A673 (cell line): ENCODE results near the gene ENPP5. TPM values are rescaled to one million over a fixed set of nuclear protein-coding genes. Genes with fewer than 3 reads are reported as not detected.

Experiments used
- BruUV-seq: library from RNA; stranded (reverse); fragments of 400-500 nt; replicated peaks from 2 replicates; lab custom pipeline; 2021; lab: Mats Ljungman, UMichigan
- CTCF ChIA-PET: fragments of 300-600 bp; sonication (Branson Sonifier 250); formaldehyde crosslinking; loops from one replicate; lab custom pipeline; 2022; ENCODE audit warnings: antibody characterized with exemption; lab: Charles Lee
- POLR2A ChIA-PET: fragments of 300-600 bp; sonication (Branson Sonifier 250); formaldehyde crosslinking; loops from one replicate; lab custom pipeline; 2022; ENCODE audit warnings: antibody characterized with exemption; ENCODE audit not compliant: low non-redundant PET; lab: Charles Lee
- DNase-seq: peaks from one replicate; pipeline ENCODE4 v3.0.0-alpha.2; 2015; ENCODE audit warnings: low spot score
- H3K27ac ChIP-seq: fragments of 200-600 bp; sonication (generic); 2 replicates; pipeline ENCODE4 v1.5.1; 2016; ENCODE audit warnings: mixed run types, low read depth, mild to moderate bottlenecking, mixed read lengths, antibody characterized with exemption, low read length; ENCODE audit not compliant: poor library complexity, severe bottlenecking
- H3K27me3 ChIP-seq: fragments of 200-600 bp; sonication (generic); replicated peaks from 2 replicates; pipeline ENCODE4 v1.6.1; 2017; ENCODE audit warnings: mixed run types, low read depth, mild to moderate bottlenecking, mixed read lengths, antibody characterized with exemption, low read length; ENCODE audit not compliant: insufficient read depth, poor library complexity
- H3K36me3 ChIP-seq: fragments of 200-600 bp; sonication (generic); 2 replicates; pipeline ENCODE4 v1.6.1; 2016; ENCODE audit warnings: mixed run types, mild to moderate bottlenecking, mixed read lengths, antibody characterized with exemption, low read length; ENCODE audit not compliant: insufficient read depth, poor library complexity, severe bottlenecking
- H3K4me1 ChIP-seq: fragments of 200-600 bp; sonication (generic); 2 replicates; pipeline ENCODE4 v1.6.1; 2017; ENCODE audit warnings: mixed run types, mild to moderate bottlenecking, mixed read lengths, antibody characterized with exemption, low read length; ENCODE audit not compliant: insufficient read depth, poor library complexity, severe bottlenecking
- H3K4me3 ChIP-seq: fragments of 200-600 bp; sonication (generic); 2 replicates; pipeline ENCODE4 v1.5.1; 2016; ENCODE audit warnings: low read depth, mixed run types, mild to moderate bottlenecking, mixed read lengths, low read length; ENCODE audit not compliant: poor library complexity, severe bottlenecking
- H3K9me3 ChIP-seq: fragments of 200-600 bp; sonication (generic); 2 replicates; pipeline ENCODE4 v1.6.1; 2016; ENCODE audit warnings: mixed run types, low read depth, mild to moderate bottlenecking, mixed read lengths, antibody characterized with exemption, low read length; ENCODE audit not compliant: poor library complexity, severe bottlenecking
- EZH2 ChIP-seq: fragments of 200-600 bp; sonication (generic); IDR thresholded peaks from 2 replicates; pipeline ENCODE4 v1.6.1; 2017; ENCODE audit warnings: borderline replicate concordance, low read depth, mild to moderate bottlenecking, mixed read lengths, antibody characterized with exemption, low read length; ENCODE audit not compliant: poor library complexity, severe bottlenecking
- intact Hi-C: fragments of 100-400 bp; cut with micrococcal nuclease; formaldehyde crosslinking; loops from one replicate; pipeline ENCODE4 v1.10.0; 2022; ENCODE audit not compliant: unreplicated experiment
- total RNA-seq: library from RNA; stranded (reverse); gene quantifications from 2 replicates; pipeline ENCODE4 v1.2.3, GENCODE V29; 2021
- TF ChIP-seq, protein P1 (sequence below): fragments of 300-800, 200-600 bp; sonication (generic); conservative IDR thresholded peaks from 2 replicates; pipeline ENCODE4 v1.5.1; 2017; ENCODE audit warnings: low read depth, mild to moderate bottlenecking, antibody characterized with exemption, low read length, moderate library complexity, mixed read lengths

ENPP5 gene
- total RNA-seq, 1 experiment from 2014 or later, result not detected

DNA sequence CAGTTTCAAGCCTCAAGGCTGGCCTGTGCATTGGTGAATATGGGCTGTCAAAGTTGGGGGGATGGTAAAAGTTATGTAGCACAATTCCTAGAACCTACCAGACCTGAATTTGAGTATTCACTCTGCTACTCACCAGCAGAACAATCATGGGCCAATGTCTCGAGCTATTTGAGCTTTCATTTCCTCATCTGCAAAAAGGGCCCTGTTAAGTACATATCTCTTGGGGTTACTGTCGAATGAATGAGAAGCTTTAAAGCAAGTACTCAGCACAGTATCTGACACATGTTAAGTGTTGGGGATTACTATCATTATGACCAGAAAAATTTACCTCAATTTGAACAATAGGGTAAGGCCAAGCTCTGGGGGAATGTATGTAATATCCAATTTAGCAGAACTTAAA, 54.5 kb downstream of the ENPP5 start:
- Histone ChIP-seq H3K27me3 (no peaks in the 10 kb centered on the region), H3K4me1 (no peaks in the 10 kb centered on the region), H3K9me3 (no peaks in the 10 kb centered on the region), H3K4me3 (no peak overlapping the region), H3K36me3 (no peaks in the 10 kb centered on the region), H3K27ac (no peak overlapping the region)
- no TSS peak for BruUV-seq
- DNase-seq, result no peak
- CTCF ChIA-PET, result no interaction called here
- TF ChIP-seq EZH2, result no peak
- POLR2A ChIA-PET, result no interaction called here
- intact Hi-C loops, result no loop called here

DNA sequence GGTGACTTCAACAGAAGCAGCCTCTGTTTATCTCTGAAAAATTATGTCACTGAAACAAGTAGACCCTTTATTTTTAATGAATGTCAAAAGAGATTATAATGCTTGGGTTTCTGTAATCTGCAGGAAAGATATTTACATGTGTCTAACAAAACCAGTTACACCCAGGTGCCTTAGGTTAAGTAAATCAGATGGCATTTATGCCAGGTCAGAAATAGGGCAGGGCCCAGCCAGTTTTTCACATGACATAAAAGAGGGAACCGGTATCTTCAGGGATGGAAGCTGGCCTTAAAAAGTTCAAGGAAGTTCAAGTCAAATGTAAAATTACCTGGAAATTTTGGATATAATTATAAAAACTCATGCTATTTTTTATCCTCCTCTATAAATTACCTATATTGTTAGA, 55.1 kb downstream of the ENPP5 start:
- Histone ChIP-seq H3K9me3 (no peaks in the 10 kb centered on the region), H3K27ac (no peak overlapping the region), H3K27me3 (no peaks in the 10 kb centered on the region), H3K4me3 (no peak overlapping the region), H3K4me1 (no peaks in the 10 kb centered on the region), H3K36me3 (no peaks in the 10 kb centered on the region)
- DNase-seq, result no peak
- intact Hi-C loops, result no loop called here
- BruUV-seq, result no TSS peak
- TF ChIP-seq, protein P1, sequence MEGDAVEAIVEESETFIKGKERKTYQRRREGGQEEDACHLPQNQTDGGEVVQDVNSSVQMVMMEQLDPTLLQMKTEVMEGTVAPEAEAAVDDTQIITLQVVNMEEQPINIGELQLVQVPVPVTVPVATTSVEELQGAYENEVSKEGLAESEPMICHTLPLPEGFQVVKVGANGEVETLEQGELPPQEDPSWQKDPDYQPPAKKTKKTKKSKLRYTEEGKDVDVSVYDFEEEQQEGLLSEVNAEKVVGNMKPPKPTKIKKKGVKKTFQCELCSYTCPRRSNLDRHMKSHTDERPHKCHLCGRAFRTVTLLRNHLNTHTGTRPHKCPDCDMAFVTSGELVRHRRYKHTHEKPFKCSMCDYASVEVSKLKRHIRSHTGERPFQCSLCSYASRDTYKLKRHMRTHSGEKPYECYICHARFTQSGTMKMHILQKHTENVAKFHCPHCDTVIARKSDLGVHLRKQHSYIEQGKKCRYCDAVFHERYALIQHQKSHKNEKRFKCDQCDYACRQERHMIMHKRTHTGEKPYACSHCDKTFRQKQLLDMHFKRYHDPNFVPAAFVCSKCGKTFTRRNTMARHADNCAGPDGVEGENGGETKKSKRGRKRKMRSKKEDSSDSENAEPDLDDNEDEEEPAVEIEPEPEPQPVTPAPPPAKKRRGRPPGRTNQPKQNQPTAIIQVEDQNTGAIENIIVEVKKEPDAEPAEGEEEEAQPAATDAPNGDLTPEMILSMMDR, result no peak
- no peak for TF ChIP-seq EZH2
- ChIA-PET CTCF (no interaction called here), POLR2A (no interaction called here)

DNA sequence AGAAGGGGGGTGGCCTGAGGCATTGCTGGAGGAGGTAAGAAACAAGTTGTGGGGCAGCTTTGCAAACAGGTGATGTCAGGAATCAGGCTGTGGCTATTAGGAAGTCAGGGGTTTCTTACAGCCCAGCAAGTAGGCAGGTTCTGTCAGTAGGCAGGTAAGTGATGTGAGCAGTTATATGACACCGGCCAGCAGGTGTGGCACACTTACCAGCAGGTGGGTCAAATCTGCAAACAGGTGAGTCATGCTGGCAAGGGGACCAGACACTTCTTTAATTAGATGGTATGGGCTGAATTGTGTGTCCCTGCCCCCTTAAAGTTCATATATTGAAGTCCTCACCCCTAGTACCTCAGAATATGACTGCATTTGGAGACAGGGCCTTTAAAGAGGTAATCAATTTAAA, 57.4 kb downstream of the ENPP5 start:
- no TSS peak for BruUV-seq
- H3K4me1 ChIP-seq, result no peaks in the 10 kb centered on the region

More for the DNA sequence above, 57.4 kb downstream of the ENPP5 start:
- CTCF ChIA-PET, result no interaction called here
- H3K36me3 ChIP-seq, result no peaks in the 10 kb centered on the region
- no peak overlapping the region for H3K4me3 ChIP-seq
- POLR2A ChIA-PET, result no interaction called here
- no peaks in the 10 kb centered on the region for H3K27me3 ChIP-seq
- H3K27ac ChIP-seq, result no peak overlapping the region
- DNase-seq, result no peak
- intact Hi-C loops, result no loop called here
- no peaks in the 10 kb centered on the region for H3K9me3 ChIP-seq
- TF ChIP-seq EZH2, result no peak
- TF ChIP-seq, protein P1, result no peak

Other genes starting within 250 kb of the ENPP5 start
- gene CLIC5, start 155.1 kb downstream of the ENPP5 start, total RNA-seq, result not detected in 2 replicates
- gene ENPP4, start 41.0 kb downstream of the ENPP5 start, total RNA-seq, result 0.31 and 0.34 TPM in 2 replicates